ENCODE results near the gene NAA30. TPM values are rescaled to one million over a fixed set of nuclear protein-coding genes. Genes with fewer than 3 reads are reported as not detected.

The NAA30 gene
- total and polyA plus RNA-seq, 2 of the 8 experiments (the other 6 are each of a cell fraction or from before 2014, with no cell fraction given) = 4.2 to 21.9 TPM

GRCh38 chr14:57402173-57402852, 11.9 kb downstream of the NAA30 start:
- Histone ChIP-seq H3K4me3 (ENCODE audit: extremely low read depth in 1 of 4, insufficient read depth in 2 of 4, low read depth in 3 of 4, low read length in 4 of 4) (no peak overlapping the region), H3K23ac (ENCODE audit: insufficient read length) (no peak overlapping the region), H3K9ac (replicated peaks in 1 of 4; ENCODE audit: extremely low read depth in 1 of 4, low read depth in 3 of 4, low read length in 3 of 4) (no peak overlapping the region), H3K18ac (ENCODE audit: extremely low read depth, low read length) (no peak overlapping the region), H2BK12ac (ENCODE audit: low read depth, low read length) (no peak overlapping the region), H2BK120ac (replicated peaks; ENCODE audit: low read depth, low read length) (no peak overlapping the region), H3K79me1 (ENCODE audit: low read depth, low read length) (0 out of 2 replicates have a peak, but pooled peaks cover 2% of the 10 kb centered on the region), H4K91ac (replicated peaks; ENCODE audit: insufficient read length, low read length) (no peak overlapping the region), H4K20me1 (replicated peaks in 1 of 2; ENCODE audit: control insufficient read depth in 1 of 2, insufficient read depth in 2 of 2, low read length in 2 of 2) (peaks cover 0 to 4% of the 10 kb centered on the region in 2 experiments), H2AK5ac (ENCODE audit: low read depth, low read length) (no peak overlapping the region), H4K8ac (ENCODE audit: extremely low read depth, insufficient read depth, low read length) (no peak overlapping the region), H2BK15ac (ENCODE audit: low read length) (no peak overlapping the region), H3K27me3 (replicated peaks in 1 of 4; ENCODE audit: control insufficient read depth in 3 of 4, extremely low read depth in 1 of 4, insufficient read depth in 3 of 4, low read length in 3 of 4) (no peaks in the 10 kb centered on the region), H3K14ac (ENCODE audit: insufficient read length) (no peak overlapping the region), H4K5ac (ENCODE audit: insufficient read length, low read depth, low read length) (no peak overlapping the region), H3K4me1 (replicated peaks in 1 of 4; ENCODE audit: control insufficient read depth in 3 of 4, insufficient read depth in 4 of 4, low read length in 3 of 4) (no peaks in the 10 kb centered on the region), H3K23me2 (ENCODE audit: low read depth, low read length) (no peaks in the 10 kb centered on the region), H2BK20ac (ENCODE audit: low read length) (no peak overlapping the region), H3K79me2 (ENCODE audit: control insufficient read depth in 1 of 2, insufficient read depth in 2 of 2, low read length in 2 of 2) (peaks cover 0 to 20% of the 10 kb centered on the region in 2 experiments; a peak in 2 of 4 replicates), H3K36me3 (ENCODE audit: control insufficient read depth in 2 of 4, insufficient read depth in 4 of 4, low read length in 3 of 4) (peaks cover 2 to 26% (median 8%) of the 10 kb centered on the region in 4 experiments; a peak in 6 of 8 replicates), H3K9me3 (ENCODE audit: insufficient read depth in 2 of 2, low read depth in 1 of 2, low read length in 1 of 2) (no peaks in the 10 kb centered on the region), H3K27ac (ENCODE audit: low read depth, low read length) (no peak overlapping the region), H2AFZ (ENCODE audit: low read length) (no peak overlapping the region), H3K4ac (replicated peaks; ENCODE audit: insufficient read length, low read depth, low read length) (no peak overlapping the region), H3K4me2 (ENCODE audit: insufficient read depth in 1 of 2, low read depth in 2 of 2, low read length in 2 of 2) (no peak overlapping the region), H3K56ac (replicated peaks; ENCODE audit: insufficient read length, low read depth, low read length) (no peak overlapping the region), H2BK5ac (ENCODE audit: low read depth, low read length) (no peak overlapping the region)
- FAIRE-seq = no peak
- 88% methylated on average over 1 of the region's 1 CpG; no CpG with 5 or more reads in 1 of the 2 experiments for WGBS, 2 experiments (ENCODE audit: extremely low coverage in 1 of 2, insufficient coverage in 1 of 2, insufficient read length in 1 of 2, insufficient replicate concordance in 2 of 2, low coverage in 1 of 2, low lambda C conversion rate in 2 of 2, missing lambda C conversion rate in 1 of 2)
- ChIA-PET CTCF (ENCODE audit: partially characterized antibody) (interaction anchor here (0.6 kb wide), 1 partner anchor 133 kb away, joined by 3 read pairs; no protein-coding TSS in a partner anchor), POLR2A (ENCODE audit: partially characterized antibody) (interaction anchor here (1.1 kb wide), 1 partner anchor 12 kb away, joined by 3 read pairs; the partner anchor contains the start of gene NAA30)
- TF ChIP-seq NANOG (IDR thresholded peaks at IDR 0.05; ENCODE audit: insufficient read depth, low read depth, low read length, poor library complexity, severe bottlenecking) (no peak), CREB1 (IDR thresholded peaks at IDR 0.05) (no peak), SIX5 (IDR thresholded peaks at IDR 0.05; ENCODE audit: low read depth, low read length) (no peak), BRCA1 (IDR thresholded peaks at IDR 0.05; ENCODE audit: low read depth, low read length) (no peak), TBP (IDR thresholded peaks at IDR 0.05; ENCODE audit: low read depth, low read length) (no peak), EZH2 (IDR thresholded peaks at IDR 0.05; ENCODE audit: low read depth, low read length, severe bottlenecking) (no peak), RBBP5 (IDR thresholded peaks at IDR 0.05; ENCODE audit: borderline replicate concordance, low read depth, low read length) (no peak), CTBP2 (IDR thresholded peaks at IDR 0.05; ENCODE audit: borderline replicate concordance, insufficient read depth, insufficient read length, low read length) (no peak), PHF8 (conservative IDR thresholded peaks at IDR 0.05; ENCODE audit: low read depth, low read length) (no peak), POU5F1 (IDR thresholded peaks at IDR 0.05; ENCODE audit: low read depth, low read length) (no peak), KDM4A (IDR thresholded peaks at IDR 0.05; ENCODE audit: low read depth, low read length, severe bottlenecking) (no peak), CEBPB (IDR thresholded peaks at IDR 0.05; ENCODE audit: low read depth, low read length) (no peak)
- DNase-seq (ENCODE audit: low read depth in 1 of 2, low spot score in 2 of 2) = no peak

Data from H1 (cell line).